Tongue (tissue), 2 donors: Measurements from ENCODE around the gene STEAP3. TPM values are rescaled to one million over a fixed set of nuclear protein-coding genes. Genes with fewer than 3 reads are reported as not detected.

ENCODE experiments used
- DNase-seq: peaks from one replicate; pipeline ENCODE4 v3.0.0-alpha.2; 2015
- total RNA-seq: library from RNA; depleted of rRNA; stranded (reverse); fragments of >200 nt; gene quantifications from one replicate; pipeline ENCODE4 v1.2.3, GENCODE V29; 2014

The STEAP3 gene
- total RNA-seq, 1 donor from 2014 or later = 25.2 TPM

- DNase-seq = no peak
Measured at GRCh38 chr2:119292226-119292625, 68.6 kb downstream of the STEAP3 start.

GRCh38 chr2:119293254-119293653, 69.6 kb downstream of the STEAP3 start:
- DNase-seq = no peak

GRCh38 chr2:119293900-119294299, 70.3 kb downstream of the STEAP3 start:
- DNase-seq = no peak

GRCh38 chr2:119294671-119295070, 71.0 kb downstream of the STEAP3 start:
- no peak for DNase-seq

GRCh38 chr2:119295688-119296375, 72.2 kb downstream of the STEAP3 start:
- DNase-seq = no peak

GRCh38 chr2:119301413-119301812, 77.8 kb downstream of the STEAP3 start:
- DNase-seq = no peak

GRCh38 chr2:119304847-119305246, 81.2 kb downstream of the STEAP3 start:
- DNase-seq = no peak

GRCh38 chr2:119305497-119306195, 82.0 kb downstream of the STEAP3 start:
- no peak for DNase-seq

GRCh38 chr2:119306196-119306590, 82.6 kb downstream of the STEAP3 start:
- no peak for DNase-seq

- DNase-seq = no peak
Measured at GRCh38 chr2:119307419-119308140, 83.9 kb downstream of the STEAP3 start.

GRCh38 chr2:119308793-119309330, 85.2 kb downstream of the STEAP3 start:
- no peak for DNase-seq

- peak; percentile 46 for DNase-seq
Measured at GRCh38 chr2:119311371-119311770, 87.7 kb downstream of the STEAP3 start.

GRCh38 chr2:119311831-119312230, 88.2 kb downstream of the STEAP3 start:
- no peak for DNase-seq

Other genes starting within 250 kb of the STEAP3 start
- not detected for gene C1QL2, start 65.1 kb upstream of the STEAP3 start, total RNA-seq
- 2.6 TPM for gene C2orf76, start 143.0 kb downstream of the STEAP3 start, total RNA-seq
- 181 TPM for gene DBI, start 143.1 kb downstream of the STEAP3 start, total RNA-seq
- gene TMEM37, start 208.0 kb downstream of the STEAP3 start, total RNA-seq = 3.1 TPM